WERI-Rb-1 (cell line): ENCODE measurements around the gene PLEKHM1.
A peak's percentile ranks its signal among the peaks of the same experiment; 100 is the strongest.

Experiments
- DNase-seq: peaks from one replicate; pipeline ENCODE4 v3.0.0-alpha.2; 2020
- H3K27ac ChIP-seq: fragments of 250-450 bp; sonication (Bioruptor Pico); 2 replicates; pipeline ENCODE4 v1.5.1; 2020; ENCODE audit warnings: mild to moderate bottlenecking, moderate library complexity
- H3K27me3 ChIP-seq: fragments of 250-450 bp; sonication (Bioruptor Pico); 2 replicates; pipeline ENCODE4 v1.5.1; 2021; ENCODE audit warnings: mild to moderate bottlenecking, low read depth, moderate library complexity; ENCODE audit not compliant: insufficient read depth, severe bottlenecking
- H3K36me3 ChIP-seq: fragments of 250-450 bp; sonication (Bioruptor Pico); 2 replicates; pipeline ENCODE4 v1.5.1; 2020; ENCODE audit warnings: mild to moderate bottlenecking, moderate library complexity
- H3K4me3 ChIP-seq: 2 replicates; pipeline ENCODE4 v1.5.1; 2011; ENCODE audit warnings: low read depth, mild to moderate bottlenecking, control low read depth, low read length
- H3K9me3 ChIP-seq: fragments of 250-450 bp; sonication (Bioruptor Pico); 2 replicates; pipeline ENCODE4 v1.5.1; 2021; ENCODE audit warnings: mild to moderate bottlenecking, moderate library complexity; ENCODE audit not compliant: severe bottlenecking
- CTCF ChIP-seq: IDR thresholded peaks from 2 replicates; pipeline ENCODE4 v1.5.1; 2011; ENCODE audit warnings: low read depth, mild to moderate bottlenecking, control low read depth, inconsistent platforms, low read length

PLEKHM1 gene

GRCh38 chr17:45397796-45398195 lies 92.7 kb downstream of the PLEKHM1 start:
- Histone ChIP-seq H3K36me3 (no peaks in the 10 kb centered on the region; the same call in 1 of the 2 replicates), H3K27me3 (no peaks in the 10 kb centered on the region), H3K9me3 (no peaks in the 10 kb centered on the region), H3K27ac (no peak overlapping the region), H3K4me3 (no peak overlapping the region)
- DNase-seq = no peak
- TF ChIP-seq CTCF = no peak

GRCh38 chr17:45396496-45397205 lies 93.9 kb downstream of the PLEKHM1 start:
- H3K27me3 ChIP-seq = no peaks in the 10 kb centered on the region
- TF ChIP-seq CTCF = no peak
- H3K36me3 ChIP-seq = no peaks in the 10 kb centered on the region; the same call in 1 of the 2 replicates
- no peak overlapping the region for H3K27ac ChIP-seq
- H3K9me3 ChIP-seq = no peaks in the 10 kb centered on the region
- no peak overlapping the region for H3K4me3 ChIP-seq
- no peak for DNase-seq

- Histone ChIP-seq H3K27me3 (no peaks in the 10 kb centered on the region), H3K4me3 (no peak overlapping the region), H3K9me3 (no peaks in the 10 kb centered on the region), H3K27ac (0 out of 2 replicates have a peak overlapping the region, but pooled peaks have one; percentile 1), H3K36me3 (no peaks in the 10 kb centered on the region; the same call in 1 of the 2 replicates)
- no peak for DNase-seq
- TF ChIP-seq CTCF = no peak
These were observed 94.7 kb downstream of the PLEKHM1 start for GRCh38 chr17:45395569-45396415.

GRCh38 chr17:45394913-45395568 lies 95.5 kb downstream of the PLEKHM1 start:
- TF ChIP-seq CTCF = peak; percentile 93
- DNase-seq = peak; percentile 91
- peak overlapping the region; percentile 1; the same call in 1 of the 2 replicates for H3K27ac ChIP-seq
- no peak overlapping the region for H3K4me3 ChIP-seq
- no peaks in the 10 kb centered on the region for H3K9me3 ChIP-seq
- H3K27me3 ChIP-seq = no peaks in the 10 kb centered on the region
- H3K36me3 ChIP-seq = no peaks in the 10 kb centered on the region

- Histone ChIP-seq H3K36me3 (no peaks in the 10 kb centered on the region), H3K9me3 (no peaks in the 10 kb centered on the region), H3K27ac (no peak overlapping the region), H3K27me3 (no peaks in the 10 kb centered on the region), H3K4me3 (no peak overlapping the region)
- no peak for DNase-seq
- no peak for TF ChIP-seq CTCF
These were observed 96.0 kb downstream of the PLEKHM1 start for GRCh38 chr17:45394564-45394912.
